HG02852 (cell line): ENCODE results near the gene TPBG.

Experiments
- ATAC-seq: cut with Tn5 transposase; IDR thresholded peaks from one replicate; pipeline ENCODE4 v1.9.1; 2021; ENCODE audit warnings: mild to moderate bottlenecking, moderate library complexity; ENCODE audit not compliant: unreplicated experiment

TPBG gene, protein sequence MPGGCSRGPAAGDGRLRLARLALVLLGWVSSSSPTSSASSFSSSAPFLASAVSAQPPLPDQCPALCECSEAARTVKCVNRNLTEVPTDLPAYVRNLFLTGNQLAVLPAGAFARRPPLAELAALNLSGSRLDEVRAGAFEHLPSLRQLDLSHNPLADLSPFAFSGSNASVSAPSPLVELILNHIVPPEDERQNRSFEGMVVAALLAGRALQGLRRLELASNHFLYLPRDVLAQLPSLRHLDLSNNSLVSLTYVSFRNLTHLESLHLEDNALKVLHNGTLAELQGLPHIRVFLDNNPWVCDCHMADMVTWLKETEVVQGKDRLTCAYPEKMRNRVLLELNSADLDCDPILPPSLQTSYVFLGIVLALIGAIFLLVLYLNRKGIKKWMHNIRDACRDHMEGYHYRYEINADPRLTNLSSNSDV

DNA sequence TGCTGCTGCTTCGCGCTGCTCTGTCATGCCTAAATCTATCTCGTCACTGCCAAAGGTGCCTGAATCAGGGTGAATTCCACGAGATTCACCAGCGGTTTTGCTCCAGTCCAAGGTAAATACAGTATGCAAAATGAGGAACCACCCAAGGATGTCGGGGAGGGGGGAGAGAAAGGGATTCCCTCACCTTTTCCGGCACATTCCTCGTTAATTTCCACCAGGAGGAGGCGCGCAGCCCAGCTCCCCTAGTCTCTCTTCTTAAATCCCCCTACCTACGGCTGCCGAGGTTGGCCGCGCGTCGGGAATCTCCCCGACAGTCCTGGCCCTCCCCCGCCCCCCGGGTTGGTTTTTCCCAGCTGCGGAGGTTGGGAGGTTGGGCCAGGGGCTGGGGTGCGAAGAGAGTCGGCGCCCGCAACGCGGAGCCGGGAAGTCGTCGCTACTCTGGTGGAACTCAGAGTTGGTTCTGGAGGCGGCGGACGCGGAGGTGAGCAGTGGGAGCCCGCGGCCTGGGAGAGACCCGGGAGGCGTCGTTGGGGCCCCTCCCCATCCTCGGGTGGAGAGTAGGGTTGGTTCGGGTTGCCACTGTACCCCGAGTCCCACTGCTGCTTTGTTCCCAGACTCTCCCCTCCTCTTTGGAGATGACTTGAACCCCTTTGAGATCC lies at the start of gene TPBG:
TSS of gene TPBG (plus strand) at position 390 of the 659 bp plus-strand sequence. CDS start 1,145 bp downstream, outside the sequence.
- ATAC-seq = peak; percentile 47

DNA sequence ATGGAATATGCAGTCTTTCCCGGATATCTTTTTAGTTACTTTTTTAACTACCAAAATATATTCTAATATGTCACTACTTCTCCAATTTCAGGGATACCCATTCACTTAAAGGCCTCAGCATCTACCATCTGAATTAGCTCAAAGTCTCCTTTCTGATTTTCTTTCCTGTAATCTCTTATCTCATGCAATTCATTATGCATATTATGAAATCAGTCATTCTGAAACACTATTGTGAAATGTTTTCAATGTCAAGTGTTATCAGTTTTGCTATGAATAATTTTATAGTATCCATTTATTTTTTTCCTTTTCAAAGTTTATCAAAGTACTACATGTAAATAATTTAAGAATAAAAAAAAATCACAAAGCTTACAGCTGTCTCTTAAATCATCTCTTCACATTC lies 41.2 kb upstream of the TPBG start:
- ATAC-seq = no peak

DNA sequence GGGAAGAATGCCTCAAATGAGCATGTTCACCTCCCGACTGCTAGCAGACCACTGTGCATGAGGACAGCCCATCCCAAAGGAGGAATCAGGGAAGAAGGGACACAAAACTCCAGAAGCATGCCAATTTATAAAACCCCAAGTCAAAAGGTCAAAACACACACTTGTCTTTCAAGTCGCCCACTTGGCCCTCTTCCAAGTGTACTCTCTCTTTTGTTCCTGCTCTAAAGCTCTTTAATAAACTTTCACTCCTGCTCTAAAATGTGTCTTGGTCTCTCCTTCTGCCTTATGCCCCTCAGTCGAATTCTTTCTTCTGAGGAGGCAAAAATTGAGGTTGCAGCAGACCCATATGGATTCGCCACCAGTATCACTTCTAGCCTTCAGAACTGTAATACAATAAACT lies 33.9 kb upstream of the TPBG start:
- ATAC-seq = no peak

DNA sequence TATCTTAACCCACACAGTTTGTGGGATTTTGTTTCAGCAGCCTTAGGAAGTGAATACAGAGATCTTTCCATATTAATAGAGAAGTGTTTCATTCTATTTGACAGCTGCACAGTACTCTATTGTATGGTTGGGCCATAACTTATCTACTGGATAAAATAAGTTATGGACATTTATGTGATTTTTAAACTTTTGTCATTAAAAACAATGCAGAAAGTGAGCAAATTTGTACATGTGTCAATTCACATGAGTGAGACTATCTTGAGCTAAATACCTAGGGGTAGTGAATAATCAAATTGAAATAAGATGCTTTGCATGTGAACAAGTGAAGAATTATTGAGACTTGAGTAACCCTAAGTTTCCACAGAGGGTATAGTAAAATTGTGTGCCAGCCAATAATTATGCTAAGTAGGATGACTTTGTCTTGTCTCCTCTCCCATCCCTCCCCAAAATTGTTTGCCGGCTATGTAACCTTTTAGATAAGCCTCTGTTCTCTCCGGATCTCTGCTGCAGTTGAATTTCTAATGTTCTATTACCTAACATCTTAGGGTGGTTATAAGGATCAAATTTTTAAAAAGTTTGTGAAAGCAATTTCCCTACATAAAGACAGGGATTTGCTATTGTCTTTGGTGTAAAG lies 33.3 kb upstream of the TPBG start:
- no peak for ATAC-seq

DNA sequence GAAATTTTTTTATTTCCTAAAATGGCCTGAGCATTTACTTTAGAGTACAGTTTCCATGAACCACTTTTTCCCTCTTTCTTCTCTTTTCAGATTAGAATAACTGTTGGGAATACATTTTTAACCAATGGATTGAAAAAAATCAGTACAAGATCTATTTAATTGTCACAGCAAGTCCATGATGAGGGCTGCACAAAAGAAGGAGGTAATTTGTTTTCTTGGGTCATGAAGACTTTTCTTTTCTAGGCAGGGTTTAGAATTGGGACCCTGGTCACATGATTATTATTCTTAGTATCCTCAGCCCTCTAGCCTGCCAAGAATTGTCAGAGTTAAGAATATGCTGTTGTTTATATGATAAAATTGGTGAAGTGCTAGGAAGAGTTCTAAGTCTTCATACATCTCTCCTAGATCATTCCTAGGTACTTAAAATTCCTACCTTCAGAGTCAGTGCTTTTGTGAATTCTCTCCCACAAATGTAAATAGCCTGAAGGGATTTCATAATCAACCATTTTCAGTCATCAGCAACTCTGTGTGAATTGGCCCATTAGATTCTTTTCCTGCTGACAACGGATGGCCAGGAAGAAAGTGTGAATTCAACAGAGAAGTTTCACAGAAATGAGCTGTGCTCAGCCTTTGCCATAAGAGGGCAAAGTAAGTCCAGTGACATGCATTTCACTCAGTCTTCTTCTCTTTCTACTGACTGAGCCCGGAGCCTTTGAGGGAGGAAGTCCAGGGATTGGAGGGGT lies 32.4 kb upstream of the TPBG start:
- no peak for ATAC-seq

DNA sequence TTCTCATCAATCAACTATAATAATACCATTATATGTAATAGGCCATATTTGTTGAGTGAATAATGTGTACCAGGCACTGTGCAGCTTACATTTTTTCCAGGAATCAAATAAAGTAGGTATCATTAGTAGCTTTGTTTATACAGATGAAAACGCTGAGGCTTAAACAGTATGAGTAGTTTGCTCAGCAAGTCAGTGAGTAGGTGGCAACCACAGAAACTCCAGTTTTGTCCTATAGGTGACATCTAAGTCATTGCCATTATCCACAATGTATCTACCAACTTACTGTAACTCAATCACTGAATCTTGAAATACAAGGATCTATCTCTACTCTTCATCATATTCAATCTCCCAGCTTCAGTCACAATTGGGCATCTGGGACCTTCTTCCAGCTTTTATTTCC lies 29.8 kb upstream of the TPBG start:
- no peak for ATAC-seq

DNA sequence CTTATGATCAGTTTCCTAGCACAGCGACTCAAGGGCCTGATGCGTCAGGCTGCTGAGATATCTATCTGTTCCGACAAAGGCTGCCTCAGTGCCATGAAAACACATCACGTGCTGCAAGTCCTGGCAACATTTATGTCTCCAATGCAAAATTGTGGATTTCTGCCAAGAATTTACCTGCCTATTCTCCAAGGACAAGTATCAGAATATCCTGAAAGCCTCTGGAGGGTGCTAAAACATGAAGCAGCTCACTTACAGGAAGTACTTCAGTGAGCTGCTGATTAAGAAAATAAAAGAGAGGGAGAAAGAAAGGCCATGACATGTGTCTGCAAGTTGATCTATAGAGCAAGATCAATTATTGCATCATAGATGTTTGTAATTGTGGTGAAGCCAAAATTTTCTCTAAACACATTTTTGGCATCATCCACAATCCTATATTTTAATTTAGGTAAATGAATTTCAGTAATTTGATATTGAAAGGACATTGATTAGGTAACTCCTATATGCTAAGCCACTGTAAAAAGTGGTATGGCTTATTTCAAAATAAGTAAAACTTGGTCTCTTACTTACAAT lies 25.8 kb upstream of the TPBG start:
- ATAC-seq = no peak

DNA sequence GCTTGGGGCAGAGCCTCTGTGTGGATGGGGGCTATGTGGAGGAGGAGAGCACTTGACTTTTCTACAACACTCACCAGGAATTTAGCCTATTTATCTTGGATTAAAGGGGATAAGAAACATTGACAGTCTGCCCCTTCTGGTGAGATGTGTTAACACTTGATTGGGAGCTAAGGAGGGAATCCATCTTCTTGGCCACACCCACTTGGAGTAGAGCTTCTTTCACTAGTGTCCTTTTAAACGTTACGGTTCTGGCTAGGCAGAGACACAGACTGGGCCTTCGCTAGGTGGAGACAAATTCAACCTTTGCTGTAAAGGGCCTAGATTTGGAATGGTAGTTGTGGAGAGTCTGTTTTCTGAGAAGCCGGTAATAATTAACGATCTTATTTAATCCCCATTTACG lies 15.5 kb upstream of the TPBG start:
- ATAC-seq = no peak

DNA sequence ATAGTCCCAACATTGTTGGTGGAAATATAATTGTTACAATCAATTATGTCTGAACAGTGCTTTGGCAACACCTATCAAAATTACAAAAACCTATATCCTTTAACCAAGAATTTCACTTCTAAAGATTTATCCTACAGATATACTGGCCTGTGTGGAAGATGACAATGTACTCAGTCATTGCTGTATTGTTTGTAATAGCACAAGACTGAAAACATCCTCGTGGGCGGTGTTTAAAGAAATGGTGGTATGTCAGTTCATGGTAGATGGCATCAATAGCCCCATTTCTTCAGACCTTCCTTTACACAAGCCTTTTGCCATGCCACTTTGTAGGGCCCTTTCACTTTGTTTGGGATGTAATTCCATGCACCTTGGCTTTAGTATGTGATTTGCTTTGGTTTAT lies 9.8 kb upstream of the TPBG start:
- no peak for ATAC-seq

DNA sequence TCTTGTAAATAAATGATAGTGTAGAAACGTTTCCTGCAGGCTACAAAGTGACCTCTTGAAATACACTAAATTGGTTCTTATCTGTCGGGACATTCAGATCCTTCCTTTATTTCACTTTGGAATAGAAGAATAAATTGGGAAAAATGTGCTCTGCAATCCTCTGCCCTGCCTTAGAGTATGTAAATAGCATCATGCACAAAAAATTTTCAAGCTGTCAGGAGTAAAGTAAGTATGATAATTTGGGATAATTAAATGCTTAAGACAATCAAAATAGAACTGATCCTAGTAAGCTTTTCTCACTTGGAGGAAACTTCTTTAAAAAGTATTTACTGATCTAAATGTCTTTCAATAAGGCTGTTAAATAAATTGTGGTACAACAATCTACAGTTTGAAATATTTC lies 3.1 kb upstream of the TPBG start:
- ATAC-seq = no peak

DNA sequence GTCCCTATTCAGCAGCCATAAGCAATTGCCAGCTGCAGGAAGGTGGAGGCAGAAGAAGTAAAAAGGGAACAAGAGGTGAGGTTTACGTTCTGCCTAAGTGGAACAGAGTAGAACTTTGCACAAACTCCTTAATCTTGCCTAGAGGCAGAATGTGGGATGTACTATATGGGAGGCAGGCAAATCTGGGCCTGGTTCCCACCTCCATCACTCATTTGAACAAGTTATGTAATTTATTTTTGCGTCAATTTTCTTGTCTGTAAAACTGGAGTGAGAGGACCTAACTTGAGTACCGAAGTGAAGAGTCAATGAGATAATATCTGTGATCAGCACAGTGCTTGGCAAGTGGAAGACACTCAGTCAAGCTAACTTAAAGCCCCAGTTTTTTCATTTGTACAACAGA lies 2.0 kb upstream of the TPBG start:
- ATAC-seq = no peak

DNA sequence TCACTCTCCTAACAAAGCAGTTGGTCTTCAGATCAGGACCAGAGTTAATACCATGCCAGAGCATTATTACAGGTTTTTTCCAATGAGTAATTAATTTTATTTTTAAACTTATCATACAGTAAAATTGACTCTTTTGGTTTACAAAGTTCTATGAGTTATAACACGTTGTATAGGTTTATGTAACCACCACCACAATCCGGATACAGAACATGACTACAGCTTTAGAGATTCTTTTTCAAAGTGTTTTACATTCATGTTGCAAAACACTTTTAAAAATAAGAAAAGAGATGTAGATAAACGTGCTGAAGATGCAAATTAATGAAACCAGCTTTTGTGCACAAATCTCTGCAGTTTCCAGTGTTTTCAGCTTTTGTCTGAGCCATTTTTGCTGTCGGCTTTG lies 1.5 kb upstream of the TPBG start:
- no peak for ATAC-seq

DNA sequence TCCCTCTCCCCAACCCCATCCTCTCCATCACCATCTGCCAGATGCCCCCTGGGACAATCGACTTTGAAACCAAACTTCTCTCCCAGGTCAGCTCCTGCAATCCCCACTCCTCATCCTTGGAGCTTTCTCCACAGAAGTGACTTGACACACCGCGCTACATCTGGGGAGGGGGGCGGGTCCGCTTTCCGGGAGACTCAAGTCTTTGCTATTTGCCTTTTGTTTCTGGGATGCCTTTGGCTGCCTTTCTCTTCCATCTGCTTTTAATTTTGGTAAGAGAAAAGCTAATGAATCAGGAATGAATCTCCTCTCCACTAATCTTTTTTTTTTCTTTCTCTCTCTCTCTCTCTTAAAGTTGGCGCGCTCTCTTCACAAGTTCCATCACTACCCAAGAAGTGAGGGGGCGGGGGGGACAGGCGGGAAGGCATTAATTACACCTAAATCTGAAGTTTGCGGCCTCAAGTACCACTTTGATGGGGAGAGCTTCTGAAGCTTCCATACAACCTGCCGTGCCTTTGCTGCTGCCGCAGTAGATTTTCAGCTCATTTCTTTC lies 664 bp upstream of the TPBG start:
- no peak for ATAC-seq

DNA sequence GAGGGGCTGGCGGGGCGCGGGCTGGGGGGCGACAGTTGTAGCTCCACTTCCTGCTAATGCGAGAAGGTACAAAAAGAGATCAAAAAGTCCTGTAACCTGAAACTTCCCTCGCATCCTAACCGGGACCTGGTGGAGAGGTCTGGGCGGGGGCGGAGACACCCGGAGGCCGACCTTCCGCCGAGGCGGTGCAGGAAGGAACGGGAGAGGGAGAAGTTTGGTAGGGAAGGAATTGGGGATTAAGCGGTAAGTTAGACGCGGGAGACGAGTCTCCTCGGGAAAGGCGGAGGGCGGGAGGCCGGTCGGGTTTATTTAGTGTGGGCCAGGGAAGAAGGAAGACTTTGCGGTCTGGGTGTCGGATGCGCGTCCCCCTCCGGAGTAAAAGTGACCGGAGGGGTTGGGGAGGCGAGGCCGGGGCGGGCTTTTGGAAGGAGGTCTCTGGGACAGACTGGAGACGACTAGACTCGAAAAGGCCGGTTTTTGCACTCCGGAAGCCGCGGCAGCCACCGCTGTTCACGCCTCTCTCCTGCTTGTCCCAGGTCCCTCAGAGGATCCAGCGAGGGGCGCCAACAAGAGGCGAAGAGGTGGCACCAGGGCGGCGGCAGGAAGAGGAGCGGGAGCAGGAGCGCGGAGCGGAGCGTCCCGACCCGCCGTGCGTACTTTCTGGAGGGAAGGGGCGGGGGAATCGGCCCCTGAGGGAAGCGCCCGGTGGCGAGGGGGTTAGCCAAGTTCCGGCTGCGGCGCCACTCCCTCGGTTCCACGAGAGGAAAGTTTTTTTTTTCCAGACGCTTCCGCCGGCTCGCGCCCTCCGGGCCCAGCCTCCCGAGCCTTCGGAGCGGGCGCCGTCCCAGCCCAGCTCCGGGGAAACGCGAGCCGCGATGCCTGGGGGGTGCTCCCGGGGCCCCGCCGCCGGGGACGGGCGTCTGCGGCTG lies 734 bp downstream of the TPBG start:
- peak; percentile 36 for ATAC-seq

DNA sequence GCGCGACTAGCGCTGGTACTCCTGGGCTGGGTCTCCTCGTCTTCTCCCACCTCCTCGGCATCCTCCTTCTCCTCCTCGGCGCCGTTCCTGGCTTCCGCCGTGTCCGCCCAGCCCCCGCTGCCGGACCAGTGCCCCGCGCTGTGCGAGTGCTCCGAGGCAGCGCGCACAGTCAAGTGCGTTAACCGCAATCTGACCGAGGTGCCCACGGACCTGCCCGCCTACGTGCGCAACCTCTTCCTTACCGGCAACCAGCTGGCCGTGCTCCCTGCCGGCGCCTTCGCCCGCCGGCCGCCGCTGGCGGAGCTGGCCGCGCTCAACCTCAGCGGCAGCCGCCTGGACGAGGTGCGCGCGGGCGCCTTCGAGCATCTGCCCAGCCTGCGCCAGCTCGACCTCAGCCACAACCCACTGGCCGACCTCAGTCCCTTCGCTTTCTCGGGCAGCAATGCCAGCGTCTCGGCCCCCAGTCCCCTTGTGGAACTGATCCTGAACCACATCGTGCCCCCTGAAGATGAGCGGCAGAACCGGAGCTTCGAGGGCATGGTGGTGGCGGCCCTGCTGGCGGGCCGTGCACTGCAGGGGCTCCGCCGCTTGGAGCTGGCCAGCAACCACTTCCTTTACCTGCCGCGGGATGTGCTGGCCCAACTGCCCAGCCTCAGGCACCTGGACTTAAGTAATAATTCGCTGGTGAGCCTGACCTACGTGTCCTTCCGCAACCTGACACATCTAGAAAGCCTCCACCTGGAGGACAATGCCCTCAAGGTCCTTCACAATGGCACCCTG lies 1.6 kb downstream of the TPBG start:
- ATAC-seq = peak; percentile 7

DNA sequence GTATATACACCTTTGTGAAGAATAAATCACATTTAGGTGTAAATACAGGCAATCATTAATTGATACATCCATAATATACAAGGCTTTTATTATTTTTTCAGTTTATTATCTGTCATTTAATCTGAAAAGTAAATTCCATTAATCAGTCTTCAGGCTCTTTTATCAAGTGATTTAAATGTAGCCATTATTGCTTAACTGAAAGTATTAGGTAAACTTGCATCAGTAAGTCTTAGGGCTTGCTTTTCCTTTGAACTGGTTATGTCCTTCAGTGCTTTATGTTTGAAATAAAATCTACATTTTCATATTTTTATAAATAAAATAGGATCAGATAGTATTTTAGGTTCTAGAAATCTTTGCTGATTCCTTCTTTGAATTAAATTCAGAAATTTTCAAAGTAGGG lies 4.1 kb downstream of the TPBG start:
- ATAC-seq = no peak

DNA sequence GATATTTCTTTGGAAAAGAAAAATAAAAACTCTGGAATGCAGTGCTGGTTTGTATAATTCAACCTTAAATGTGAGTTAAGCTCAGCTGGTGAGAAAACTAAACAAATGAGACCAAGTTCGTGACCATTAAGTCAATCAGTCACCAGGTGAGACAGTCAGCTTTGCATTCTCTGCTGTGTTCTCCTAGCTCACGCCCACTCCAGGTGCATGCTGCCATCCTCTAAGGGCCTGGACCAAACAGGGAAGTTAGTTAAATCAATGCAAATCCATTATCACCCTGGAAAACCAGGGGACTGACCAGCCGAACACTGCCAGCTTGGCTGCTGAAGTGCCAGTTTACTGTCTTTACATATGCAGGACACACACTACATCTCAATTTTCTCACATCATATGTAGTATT lies 7.2 kb downstream of the TPBG start:
- no peak for ATAC-seq

DNA sequence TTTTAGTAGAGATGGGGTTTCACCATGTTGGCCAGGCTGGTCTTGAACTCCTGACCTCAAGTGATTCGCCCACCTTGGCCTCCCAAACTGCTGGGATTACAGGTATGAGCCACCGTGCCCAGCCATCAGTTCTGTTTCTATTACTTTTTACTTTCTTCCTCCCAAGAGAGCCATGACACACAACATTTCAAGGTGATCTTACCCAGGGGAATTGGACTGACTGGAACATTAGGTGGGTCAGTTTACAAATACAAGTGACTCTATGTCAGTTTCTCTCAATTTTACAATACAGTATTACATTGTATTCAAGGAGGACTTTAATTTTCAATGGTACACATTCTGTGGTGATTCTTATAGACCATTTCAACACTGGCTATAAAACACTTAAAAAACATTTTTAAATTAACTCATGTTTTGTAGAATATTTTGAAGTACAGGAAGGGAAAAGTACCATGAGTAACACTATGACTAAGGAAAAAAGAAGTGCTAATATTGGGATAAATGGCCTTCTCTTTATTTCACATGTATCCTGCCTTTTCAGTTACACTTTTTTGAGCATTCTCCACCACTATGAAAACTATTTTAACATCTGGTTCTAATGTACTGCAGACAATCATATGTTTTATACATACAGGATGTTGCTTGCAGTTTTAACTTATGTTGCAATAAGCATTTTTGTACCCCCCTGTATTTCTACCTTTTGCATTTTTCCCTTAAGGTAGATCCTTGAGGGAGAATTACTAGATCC lies 8.4 kb downstream of the TPBG start:
- ATAC-seq = no peak
